IMR-90 (cell line): ENCODE data around the gene DPPA3. TPM values are rescaled to one million over a fixed set of nuclear protein-coding genes. Genes with fewer than 3 reads are reported as not detected.
"Not testable (repeated sequence)": the region's sequence is repeated elsewhere in the genome, so short reads cannot be mapped to it uniquely, and the experiment has no call there.

Experiments
- ATAC-seq: fragments of 200-7000 bp; cut with Tn5 transposase; 2 replicates; pipeline ENCODE4 v1.9.1; 2020; ENCODE audit warnings: low read depth, mild to moderate bottlenecking, moderate library complexity
- BruUV-seq: library from RNA; stranded (reverse); fragments of 400-500 nt; replicated peaks from 2 replicates; lab custom pipeline; 2021; lab: Mats Ljungman, UMichigan
- CTCF ChIA-PET: fragments of 300-600 bp; formaldehyde crosslinking; extraction: SDS; loops from one replicate; lab custom pipeline; 2021; ENCODE audit warnings: antibody characterized with exemption; lab: Yijun Ruan, JAX
- POLR2A ChIA-PET: fragments of 300-600 bp; sonication (Branson Sonifier 250); formaldehyde crosslinking; loops from one replicate; lab custom pipeline; 2022; ENCODE audit warnings: antibody characterized with exemption; ENCODE audit not compliant: unreplicated experiment; lab: Charles Lee
- DNase-seq: peaks from one replicate; pipeline ENCODE4 v3.0.0; 2013
- H2AFZ ChIP-seq: replicated peaks from 2 replicates; pipeline ENCODE3; 2013; ENCODE audit warnings: low read length, mild to moderate bottlenecking; ENCODE audit not compliant: poor library complexity
- H2AK5ac ChIP-seq: 2 replicates; pipeline ENCODE4 v1.6.1; 2013; ENCODE audit warnings: low read depth, low read length, inconsistent platforms
- H2AK9ac ChIP-seq: replicated peaks from 2 replicates; pipeline ENCODE3; 2013; ENCODE audit warnings: mild to moderate bottlenecking, low read depth, low read length, moderate library complexity; ENCODE audit not compliant: poor library complexity
- H2BK120ac ChIP-seq: 2 replicates; pipeline ENCODE4 v1.6.1; 2013; ENCODE audit warnings: low read depth, low read length, inconsistent platforms
- H2BK15ac ChIP-seq: 3 replicates; pipeline ENCODE4 v1.6.1; 2013; ENCODE audit warnings: low read depth, low read length, inconsistent platforms
- H2BK20ac ChIP-seq: 2 replicates; pipeline ENCODE4 v1.6.1; 2013; ENCODE audit warnings: low read depth, mild to moderate bottlenecking, inconsistent platforms, low read length, moderate library complexity
- H2BK5ac ChIP-seq: 2 replicates; pipeline ENCODE4 v1.6.1; 2013; ENCODE audit warnings: mild to moderate bottlenecking, low read depth, low read length, inconsistent platforms; ENCODE audit not compliant: poor library complexity, severe bottlenecking
- H3K14ac ChIP-seq: replicated peaks from 2 replicates; pipeline ENCODE4 v1.6.1; 2013; ENCODE audit warnings: low read depth, low read length, inconsistent platforms
- H3K18ac ChIP-seq: 2 replicates; pipeline ENCODE4 v1.6.1; 2013; ENCODE audit warnings: low read depth, low read length, control low read depth
- H3K23ac ChIP-seq: 2 replicates; pipeline ENCODE4 v1.6.1; 2013; ENCODE audit warnings: low read depth, low read length, inconsistent platforms
- H3K27ac ChIP-seq: 2 replicates; pipeline ENCODE4 v1.5.1; 2013; ENCODE audit warnings: mild to moderate bottlenecking, control low read depth, low read length; ENCODE audit not compliant: insufficient read depth
- H3K27me3 ChIP-seq: 2 replicates; pipeline ENCODE4 v1.6.1; 2013; ENCODE audit warnings: low read length; ENCODE audit not compliant: control insufficient read depth, insufficient read depth
- H3K36me3 ChIP-seq: 2 replicates; pipeline ENCODE4 v1.6.1; 2013; ENCODE audit warnings: low read length, mixed read lengths; ENCODE audit not compliant: control insufficient read depth, insufficient read depth
- H3K4ac ChIP-seq: 2 replicates; pipeline ENCODE4 v1.6.1; 2013; ENCODE audit warnings: low read depth, low read length, inconsistent platforms
- H3K4me1 ChIP-seq: 2 replicates; pipeline ENCODE4 v1.6.1; 2013; ENCODE audit warnings: low read length, mixed read lengths; ENCODE audit not compliant: control insufficient read depth, insufficient read depth
- H3K4me2 ChIP-seq: 2 replicates; pipeline ENCODE4 v1.6.1; 2013; ENCODE audit warnings: low read depth, mild to moderate bottlenecking, control low read depth, low read length, moderate library complexity
- H3K4me3 ChIP-seq: 2 replicates; pipeline ENCODE4 v1.5.1; 2013; ENCODE audit warnings: low read depth, mild to moderate bottlenecking, control low read depth, low read length, moderate library complexity; ENCODE audit not compliant: insufficient read depth
- H3K56ac ChIP-seq: 2 replicates; pipeline ENCODE4 v1.6.1; 2013; ENCODE audit warnings: low read length, inconsistent platforms; ENCODE audit not compliant: insufficient read depth; ENCODE audit errors: extremely low read depth
- H3K79me1 ChIP-seq, 2 experiments: 2 replicates each; pipeline ENCODE4 v1.6.1; 2013; ENCODE audit warnings: low read length in 2 of 2, inconsistent platforms in 1 of 2, low read depth in 1 of 2
- H3K9ac ChIP-seq: 2 replicates; pipeline ENCODE4 v1.6.1; 2013; ENCODE audit warnings: low read depth, low read length, control low read depth
- H3K9me1 ChIP-seq: 2 replicates; pipeline ENCODE4 v1.6.1; 2013; ENCODE audit warnings: low read length, inconsistent platforms; ENCODE audit not compliant: insufficient read depth
- H3K9me3 ChIP-seq: 2 replicates; pipeline ENCODE4 v1.6.1; 2013; ENCODE audit warnings: low read length; ENCODE audit not compliant: control insufficient read depth, insufficient read depth
- H4K20me1 ChIP-seq: 2 replicates; pipeline ENCODE4 v1.6.1; 2013; ENCODE audit warnings: low read length, inconsistent platforms; ENCODE audit not compliant: insufficient read depth
- H4K5ac ChIP-seq: 2 replicates; pipeline ENCODE4 v1.6.1; 2013; ENCODE audit warnings: mild to moderate bottlenecking, low read depth, low read length, control low read depth
- H4K8ac ChIP-seq, 2 experiments: 2 replicates each; pipeline ENCODE4 v1.6.1; 2013; ENCODE audit warnings: low read depth in 2 of 2, low read length in 2 of 2, control low read depth in 1 of 2, inconsistent platforms in 1 of 2
- H4K91ac ChIP-seq: 2 replicates; pipeline ENCODE4 v1.6.1; 2013; ENCODE audit warnings: low read depth, low read length, inconsistent platforms; ENCODE audit not compliant: insufficient read depth
- CTCF ChIP-seq: conservative IDR thresholded peaks from 2 replicates; pipeline ENCODE4 v1.5.1; 2012; ENCODE audit warnings: mild to moderate bottlenecking, low read depth, low read length, improper control_type of control experiment
- SMC3 ChIP-seq: fragments of 150-350 bp; IDR thresholded peaks from 2 replicates; pipeline ENCODE4 v1.6.1; 2016; ENCODE audit warnings: low read depth, mild to moderate bottlenecking, antibody characterized with exemption, low read length, moderate library complexity
- WGBS, 2 experiments: methylation state at CpG; one replicate each; pipeline versions ENCODE4 v1.1.5 to v1.1.7; 2013; ENCODE audit warnings: missing lambda C conversion rate in 2 of 2; ENCODE audit not compliant: insufficient read length in 1 of 2; ENCODE audit errors: extremely low coverage in 2 of 2; 5-methylcytosine and 5-hydroxymethylcytosine counted together
- dilution Hi-C: fragments of 300-500 bp; cut with HindIII; formaldehyde crosslinking; loops from one replicate; pipeline ENCODE4 v1.14.3; 2018; ENCODE audit warnings: low sequenced_read_pairs; ENCODE audit not compliant: unreplicated experiment
- in situ Hi-C: fragments of 300-500 bp; cut with MboI; formaldehyde crosslinking; loops from 3 replicates; pipeline ENCODE4 v1.14.3; 2019; ENCODE audit warnings: low sequenced_read_pairs, inconsistent platforms, mixed read lengths
- intact Hi-C: fragments of 100-400 bp; cut with micrococcal nuclease; formaldehyde crosslinking; loops from 2 replicates; pipeline ENCODE4 v1.10.0; 2022
- polyA plus RNA-seq, 3 experiments: library from polyadenylated mRNA; depleted of rRNA; stranded (reverse); fragments of >200 nt; gene quantifications; 2 replicates each; pipeline ENCODE4 v1.2.3, GENCODE V29; 2012; ENCODE audit warnings: low replicate concordance in 1 of 3
- total RNA-seq: library from RNA; depleted of rRNA; stranded (reverse); fragments of >200 nt; gene quantifications from 2 replicates; pipeline ENCODE4 v1.2.3, GENCODE V29; 2012

Gene DPPA3
- total and polyA plus RNA-seq, 2 of the 4 experiments (the other 2 are of a cell fraction): not detected

GRCh38 chr12:7677432-7677888 lies 33.8 kb upstream of the DPPA3 start:
- H2AK5ac ChIP-seq, POLR2A ChIA-PET, H3K14ac ChIP-seq, H2BK5ac ChIP-seq, H4K91ac ChIP-seq, H4K8ac ChIP-seq, dilution Hi-C loops, H2BK20ac ChIP-seq, H3K27me3 ChIP-seq, H3K4ac ChIP-seq, H3K9me3 ChIP-seq, H3K4me1 ChIP-seq, H3K56ac ChIP-seq, ATAC-seq, H3K23ac ChIP-seq, H3K27ac ChIP-seq, H3K9ac ChIP-seq, H3K79me1 ChIP-seq, in situ Hi-C loops, H3K36me3 ChIP-seq, H3K18ac ChIP-seq, BruUV-seq, H3K4me2 ChIP-seq, H4K20me1 ChIP-seq, H2BK120ac ChIP-seq, H2AK9ac ChIP-seq, H3K4me3 ChIP-seq, H2BK15ac ChIP-seq, H3K9me1 ChIP-seq, H2AFZ ChIP-seq, H4K5ac ChIP-seq: not testable (repeated sequence)
- no CpG with 5 or more reads among the region's 9 CpGs for WGBS, 2 experiments
- TF ChIP-seq CTCF (peak; percentile 29; the same call in 1 of the 2 replicates), SMC3 (peak; percentile 20; the same call in 1 of the 2 replicates)
- CTCF ChIA-PET: interaction anchor here (0.7 kb wide), 1 partner anchor 112 kb away, joined by 3 read pairs; no protein-coding TSS in a partner anchor
- peak; percentile 6 for DNase-seq
- intact Hi-C loops: loop anchor here (1.0 kb wide), 1 partner anchor 130 kb away; no protein-coding TSS in a partner anchor
